CD1c-positive myeloid dendritic cell (primary cell): ENCODE measurements around the gene ZMAT3.
A peak's percentile ranks its signal among the peaks of the same experiment; 100 is the strongest.
"Not testable (repeated sequence)": the region's sequence is repeated elsewhere in the genome, so short reads cannot be mapped to it uniquely, and the experiment has no call there.

Source experiments
- DNase-seq: peaks from one replicate; pipeline ENCODE4 v3.0.0-alpha.2; 2016; ENCODE audit errors: extremely low spot score

Gene ZMAT3

DNA sequence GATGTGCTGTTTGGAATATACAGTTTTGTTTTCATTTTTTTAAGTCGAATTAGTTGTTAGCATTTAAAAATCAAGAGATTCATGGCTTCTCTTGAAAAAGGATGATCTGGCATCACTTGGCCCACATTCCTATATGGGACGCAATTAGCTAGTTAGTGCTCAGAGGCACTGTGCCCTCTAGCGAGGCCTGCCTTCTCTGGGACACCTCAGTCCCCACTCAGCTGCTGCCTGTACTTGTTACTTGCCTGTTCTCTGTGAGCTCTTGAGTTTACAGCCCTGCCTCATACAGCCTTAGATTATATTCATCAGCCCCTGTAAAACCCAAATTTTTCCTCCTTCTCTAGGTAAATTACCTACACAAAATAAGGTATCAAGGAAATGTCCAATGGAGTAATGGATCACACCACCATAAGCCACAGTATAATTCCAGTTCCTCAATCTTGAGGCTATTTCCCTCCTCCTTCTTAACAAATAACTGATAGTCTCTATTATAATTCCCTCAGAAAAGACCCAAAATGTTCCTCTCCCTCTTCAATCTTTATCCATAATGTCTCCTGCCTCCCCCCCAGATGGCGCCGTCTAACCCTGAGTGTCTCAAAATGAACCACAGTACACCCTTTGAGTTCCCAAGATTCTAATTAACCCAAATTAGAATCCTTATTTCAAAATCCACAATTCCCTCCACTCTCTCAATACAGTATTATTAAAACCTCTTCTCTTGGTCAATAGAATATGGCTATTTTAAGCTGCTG is 2.7 kb downstream of the ZMAT3 start:
- DNase-seq: no peak

DNA sequence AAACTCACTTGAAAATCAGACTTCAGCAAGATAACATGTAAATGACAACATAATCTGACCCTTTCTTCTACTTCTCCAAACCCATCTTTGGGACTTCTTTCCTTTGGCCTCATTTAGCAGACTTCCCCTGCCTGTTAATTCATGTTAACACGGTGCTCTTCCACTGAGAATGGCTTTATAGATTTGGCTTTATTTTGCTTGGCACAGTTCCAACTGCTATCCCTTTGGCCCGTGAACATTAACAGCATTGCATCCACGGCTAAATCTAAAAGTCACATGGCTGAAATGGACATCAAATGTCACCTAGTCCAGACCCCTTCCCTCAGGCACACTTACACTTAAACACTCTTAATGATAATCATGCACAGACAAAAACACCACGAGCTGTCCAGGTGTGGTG is 3.8 kb downstream of the ZMAT3 start:
- DNase-seq: no peak

DNA sequence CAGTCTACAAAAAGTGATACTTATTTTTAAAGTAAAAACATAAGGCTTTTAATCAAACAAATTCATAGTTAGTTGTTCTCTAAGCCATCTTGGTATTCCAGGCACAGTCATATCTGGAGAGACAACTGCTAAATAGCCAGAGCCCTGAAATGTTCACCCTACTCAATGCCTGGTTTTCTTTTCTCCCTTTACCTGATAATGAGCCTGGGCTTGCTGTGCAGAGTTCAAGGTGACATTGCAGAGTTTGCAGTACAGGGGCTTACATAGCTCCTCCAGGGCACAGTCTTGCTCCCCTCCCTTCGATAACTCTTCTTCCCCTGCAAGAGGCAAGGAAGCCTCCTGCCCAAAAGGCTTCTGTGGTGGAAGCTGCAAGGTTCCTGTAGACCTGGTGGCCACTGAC is 4.3 kb downstream of the ZMAT3 start:
- DNase-seq: no peak

DNA sequence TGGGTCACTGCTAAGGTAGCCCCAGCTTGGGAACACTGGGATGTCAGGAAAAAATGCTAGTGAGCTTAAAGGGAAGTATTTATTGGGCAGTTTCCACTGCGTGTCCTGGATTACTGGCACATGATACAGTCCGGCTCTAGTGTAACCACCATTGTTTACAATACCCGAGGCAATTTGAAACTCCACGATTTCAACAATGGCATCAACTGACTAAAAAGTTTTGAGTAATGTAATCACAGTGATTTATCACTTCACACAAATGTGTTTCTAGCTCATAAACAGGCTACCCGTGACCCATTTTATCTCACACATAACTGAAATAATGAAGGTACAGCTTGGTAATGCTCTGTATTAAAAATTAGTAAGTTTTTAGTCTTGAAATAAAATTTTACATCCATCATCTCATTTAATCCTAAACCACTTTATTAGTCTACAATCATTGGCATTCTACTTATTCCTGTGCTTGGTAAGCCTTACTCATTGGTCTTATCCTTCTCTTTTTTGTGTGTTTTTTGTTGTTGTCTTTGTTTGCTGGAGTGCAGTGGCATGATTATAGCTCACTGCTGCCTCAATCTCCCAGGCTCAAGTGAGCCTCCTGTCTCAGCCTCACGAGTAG is 7.6 kb downstream of the ZMAT3 start:
- DNase-seq: no peak

DNA sequence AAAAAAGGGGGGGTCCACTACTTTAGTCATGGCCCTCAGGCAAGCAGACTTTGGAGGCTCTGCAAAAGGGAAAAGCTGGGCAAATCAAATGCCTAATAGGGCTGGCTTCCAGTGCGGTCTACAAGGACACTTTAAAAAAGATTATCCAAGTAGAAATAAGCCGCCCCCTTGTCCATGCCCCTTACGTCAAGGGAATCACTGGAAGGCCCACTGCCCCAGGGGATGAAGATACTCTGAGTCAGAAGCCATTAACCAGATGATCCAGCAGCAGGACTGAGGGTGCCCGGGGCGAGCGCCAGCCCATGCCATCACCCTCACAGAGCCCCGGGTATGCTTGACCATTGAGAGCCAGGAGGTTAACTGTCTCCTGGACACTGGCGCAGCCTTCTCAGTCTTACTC is 15.3 kb downstream of the ZMAT3 start:
- no peak for DNase-seq

DNA sequence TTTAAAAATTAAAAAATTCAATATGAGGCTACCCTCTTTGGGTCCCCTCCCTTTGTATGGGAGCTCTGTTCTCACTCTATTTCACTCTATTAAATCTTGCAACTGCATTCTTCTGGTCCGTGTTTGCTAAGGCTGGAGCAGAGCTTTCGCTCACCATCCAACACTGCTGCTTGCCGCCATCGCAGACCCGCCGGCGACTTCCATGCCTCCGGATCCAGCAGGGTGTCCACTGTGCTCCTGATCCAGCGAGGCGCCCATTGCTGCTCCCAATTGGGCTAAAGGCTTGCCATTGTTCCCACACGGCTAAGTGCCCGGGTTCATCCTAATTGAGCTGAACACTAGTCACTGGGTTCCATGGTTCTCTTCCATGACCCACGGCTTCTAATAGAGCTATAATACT is 17.0 kb downstream of the ZMAT3 start:
- not testable (repeated sequence) for DNase-seq

DNA sequence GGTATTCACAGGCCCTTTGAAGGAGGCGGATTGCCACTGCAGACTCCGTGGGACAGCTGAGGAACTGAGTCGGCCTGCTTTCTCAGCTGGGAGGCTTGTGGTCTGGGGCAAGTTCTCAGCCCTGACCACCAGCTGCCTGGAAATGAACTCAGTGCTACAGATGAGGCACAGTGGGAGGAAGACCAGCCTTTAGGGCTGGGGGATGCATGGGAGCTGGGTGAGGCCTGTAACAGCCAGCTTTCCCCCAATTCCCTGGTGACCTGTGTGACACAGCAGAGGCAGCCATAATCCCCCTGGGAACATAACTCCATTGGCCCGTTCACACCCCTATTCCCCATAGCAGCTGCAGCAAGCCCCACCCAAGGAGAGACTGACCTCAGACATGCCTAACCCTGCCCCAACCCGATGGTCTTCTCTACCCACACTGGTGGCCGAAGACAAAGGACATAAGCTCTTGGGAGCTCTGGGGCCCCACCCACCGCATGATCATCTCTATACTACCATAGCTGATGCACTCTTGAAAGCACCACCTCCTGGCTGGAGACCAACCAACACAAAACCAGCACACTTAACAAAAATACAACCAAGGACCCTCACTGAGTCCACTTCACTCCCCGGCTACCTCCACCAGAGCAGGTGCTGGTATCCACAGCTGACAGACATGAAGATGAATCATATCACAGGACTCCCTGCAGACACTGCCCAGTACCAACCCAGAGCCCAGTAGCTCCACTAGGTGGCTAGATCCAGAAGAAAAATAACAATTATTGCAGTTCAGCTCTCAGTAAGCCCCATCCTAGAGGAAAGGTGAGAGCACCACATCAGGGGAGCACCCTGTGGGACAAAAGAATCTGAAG is 24.9 kb downstream of the ZMAT3 start:
- no peak for DNase-seq

DNA sequence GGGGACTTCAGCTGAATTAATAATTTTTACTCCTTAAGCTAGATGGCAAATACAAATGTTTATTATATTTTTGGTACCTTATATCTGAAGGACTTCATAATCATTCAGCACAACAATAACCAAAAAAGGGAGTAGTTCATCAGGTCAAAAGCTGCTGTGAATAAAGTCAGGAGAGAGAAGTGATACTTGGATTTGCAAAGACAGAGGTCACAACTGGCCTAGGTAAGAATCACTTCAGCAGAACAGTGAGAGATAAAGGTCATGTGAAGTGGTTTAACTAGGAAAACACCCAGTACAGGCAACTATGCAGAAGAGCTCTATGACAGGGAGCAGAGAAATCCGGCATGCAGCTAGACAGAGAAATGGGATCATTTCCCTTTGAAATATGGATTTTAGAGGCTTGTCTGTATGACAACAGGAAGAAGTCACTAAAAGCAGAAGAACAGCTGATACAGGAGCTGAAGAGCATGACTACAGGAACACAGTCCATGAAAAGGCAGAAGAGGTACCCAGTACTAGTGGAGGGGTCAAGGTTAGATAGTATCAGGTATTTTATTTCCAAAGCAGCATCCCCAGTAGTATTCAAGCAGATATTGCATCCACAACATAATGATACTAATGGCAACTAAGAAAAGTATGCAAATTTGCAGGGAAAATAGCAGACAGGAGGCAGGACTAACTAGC is 25.7 kb downstream of the ZMAT3 start:
- DNase-seq: peak; percentile 26

DNA sequence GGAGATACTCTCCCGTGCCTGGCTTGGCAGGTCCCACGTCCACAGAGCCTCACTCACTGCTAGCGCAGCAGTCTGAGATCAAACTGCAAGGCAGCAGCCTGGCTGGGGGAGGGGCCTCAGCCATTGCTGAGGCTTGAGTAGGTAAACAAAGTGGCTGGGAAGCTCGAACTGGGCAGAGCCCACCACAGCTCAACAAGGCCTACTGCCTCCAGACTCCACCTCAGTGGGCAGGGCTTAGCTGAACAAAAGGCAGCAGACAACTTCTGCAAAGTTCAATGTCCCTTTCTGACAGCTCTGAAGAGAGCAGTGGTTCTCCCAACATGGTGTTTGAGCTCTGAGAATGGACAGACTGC is 32.7 kb downstream of the ZMAT3 start:
- DNase-seq: not testable (repeated sequence)

DNA sequence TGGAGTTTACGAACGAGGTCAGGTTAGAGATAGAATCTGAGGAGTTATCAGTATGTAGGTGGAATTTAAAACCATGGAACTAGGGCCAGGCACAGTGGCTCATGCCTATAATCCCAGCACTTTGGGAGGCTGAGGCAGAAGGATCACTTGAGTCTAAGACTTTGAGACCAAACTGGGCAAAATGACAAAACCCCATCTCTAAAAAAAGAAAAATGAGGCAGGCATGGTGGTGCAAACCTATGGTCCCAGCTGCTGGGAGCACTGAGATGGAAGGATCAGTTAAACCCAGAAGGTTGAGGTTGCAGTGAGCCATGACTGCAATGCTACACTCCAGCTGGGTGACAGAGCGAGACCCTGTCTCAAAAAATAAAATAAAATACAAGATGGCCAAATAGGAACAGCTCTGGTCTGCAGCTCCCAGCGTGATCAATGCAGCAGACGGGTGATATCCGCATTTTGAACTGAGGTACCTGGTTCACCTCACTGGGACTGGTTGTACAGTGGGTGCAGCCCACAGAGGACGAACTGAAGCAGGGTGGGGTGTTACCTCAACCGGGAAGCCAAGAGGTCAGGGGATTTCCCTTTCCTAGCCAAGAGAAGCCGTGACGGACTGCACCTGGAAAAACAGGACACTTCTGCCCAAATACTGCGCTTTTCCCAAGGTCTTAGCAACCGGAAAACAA is 33.3 kb downstream of the ZMAT3 start:
- no peak for DNase-seq

DNA sequence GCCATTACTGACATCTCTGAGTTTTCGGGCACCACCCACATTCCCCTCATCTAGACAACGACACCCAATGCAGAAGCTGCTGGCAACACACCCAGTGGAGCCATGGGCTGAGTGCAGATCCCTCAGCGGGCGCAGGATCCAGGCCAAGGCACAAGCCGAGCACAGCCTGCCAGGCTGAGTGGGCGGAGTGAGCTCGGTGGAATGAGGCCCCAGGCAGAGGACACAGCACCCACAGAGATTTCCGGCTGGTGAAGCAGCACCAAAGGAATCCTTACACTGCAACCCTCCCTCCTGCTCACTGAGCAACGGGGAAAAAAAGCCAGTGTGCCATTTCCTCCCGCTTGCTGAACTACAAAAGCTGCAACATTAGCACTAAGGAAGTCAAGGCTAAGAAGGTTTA is 34.3 kb downstream of the ZMAT3 start:
- DNase-seq: no peak

DNA sequence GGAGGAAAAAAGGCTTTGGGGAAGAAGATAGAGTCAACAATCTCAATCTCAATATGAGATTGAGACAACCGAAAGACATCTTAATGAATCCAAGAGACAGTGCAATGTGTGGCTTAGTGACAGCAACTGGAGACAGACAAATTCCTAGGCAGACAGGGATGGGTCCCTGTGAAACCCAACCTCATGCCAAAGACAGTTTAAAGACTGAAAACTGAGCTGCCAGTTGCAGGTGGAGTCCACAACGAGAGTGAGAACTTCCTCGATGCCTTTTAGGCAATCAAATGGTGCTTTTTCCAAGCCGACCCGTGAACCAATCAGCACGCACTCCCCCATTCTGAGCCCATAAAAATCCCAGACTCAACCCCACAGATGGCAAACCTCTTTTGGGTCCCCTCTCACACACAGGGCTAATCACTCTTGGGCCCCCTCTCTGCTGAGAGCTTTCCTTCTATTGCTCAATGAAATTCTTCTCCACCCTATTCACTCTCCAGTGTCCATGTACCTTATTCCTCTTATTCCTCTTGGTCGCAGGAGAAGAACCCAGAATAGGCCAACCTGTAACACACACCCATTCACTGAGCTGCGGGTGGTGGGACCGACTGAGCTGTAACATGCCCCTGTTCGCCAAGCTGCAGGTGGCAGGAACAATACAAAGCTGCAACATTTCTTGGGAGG is 34.8 kb downstream of the ZMAT3 start:
- DNase-seq: no peak

DNA sequence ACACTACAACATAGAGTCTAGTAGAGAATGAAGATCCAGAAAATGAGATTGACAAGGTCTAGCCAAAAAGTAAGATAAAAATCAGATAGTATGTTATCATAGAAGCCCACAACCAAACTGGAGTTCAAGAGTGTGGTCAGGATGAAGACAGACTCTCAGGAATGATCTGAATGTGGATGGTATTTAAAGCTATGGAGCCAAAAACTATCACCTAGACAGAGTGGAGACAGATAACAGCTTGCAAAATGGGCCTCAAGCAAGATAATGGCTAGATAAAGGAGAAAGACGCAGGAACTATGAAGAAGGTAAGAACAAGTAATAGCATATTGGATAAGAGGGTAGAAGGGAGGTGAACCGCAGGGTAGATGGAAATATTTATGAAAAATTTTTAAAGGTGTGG is 35.4 kb downstream of the ZMAT3 start:
- DNase-seq: no peak

DNA sequence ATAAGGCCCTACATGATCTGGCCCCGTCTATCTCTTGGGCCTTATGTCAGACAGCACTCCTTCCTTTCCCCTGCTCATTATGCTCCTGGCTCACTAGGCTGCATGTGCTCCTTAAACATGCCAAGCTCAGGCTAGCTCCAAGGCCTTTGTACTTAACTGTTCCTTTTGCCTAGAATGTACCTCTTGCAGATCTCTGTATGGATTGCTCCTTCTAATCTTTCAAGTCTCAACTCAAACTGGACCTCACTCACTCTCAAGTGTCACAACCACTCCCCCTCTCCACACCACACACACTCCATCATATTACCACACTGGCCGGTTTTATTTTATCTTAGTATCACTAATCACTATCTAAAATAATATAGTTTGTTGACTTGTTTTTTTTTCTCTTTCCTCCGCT is 36.4 kb downstream of the ZMAT3 start:
- no peak for DNase-seq

DNA sequence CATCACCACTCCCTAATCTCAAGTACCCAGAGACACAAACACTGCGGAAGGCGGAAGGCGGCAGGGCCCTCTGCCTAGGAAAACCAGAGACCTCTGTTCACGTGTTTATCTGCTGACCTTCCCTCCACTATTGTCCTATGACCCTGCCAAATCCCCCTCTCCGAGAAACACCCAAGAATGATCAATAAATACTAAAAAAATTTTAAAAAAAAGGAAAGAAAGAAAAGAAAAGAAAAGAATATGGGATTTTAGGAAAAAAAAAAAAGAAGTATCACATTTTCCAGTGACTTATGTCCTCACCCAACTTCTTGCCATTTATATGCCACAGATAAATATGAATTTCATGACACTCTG is 38.3 kb downstream of the ZMAT3 start:
- DNase-seq: not testable (repeated sequence)

DNA sequence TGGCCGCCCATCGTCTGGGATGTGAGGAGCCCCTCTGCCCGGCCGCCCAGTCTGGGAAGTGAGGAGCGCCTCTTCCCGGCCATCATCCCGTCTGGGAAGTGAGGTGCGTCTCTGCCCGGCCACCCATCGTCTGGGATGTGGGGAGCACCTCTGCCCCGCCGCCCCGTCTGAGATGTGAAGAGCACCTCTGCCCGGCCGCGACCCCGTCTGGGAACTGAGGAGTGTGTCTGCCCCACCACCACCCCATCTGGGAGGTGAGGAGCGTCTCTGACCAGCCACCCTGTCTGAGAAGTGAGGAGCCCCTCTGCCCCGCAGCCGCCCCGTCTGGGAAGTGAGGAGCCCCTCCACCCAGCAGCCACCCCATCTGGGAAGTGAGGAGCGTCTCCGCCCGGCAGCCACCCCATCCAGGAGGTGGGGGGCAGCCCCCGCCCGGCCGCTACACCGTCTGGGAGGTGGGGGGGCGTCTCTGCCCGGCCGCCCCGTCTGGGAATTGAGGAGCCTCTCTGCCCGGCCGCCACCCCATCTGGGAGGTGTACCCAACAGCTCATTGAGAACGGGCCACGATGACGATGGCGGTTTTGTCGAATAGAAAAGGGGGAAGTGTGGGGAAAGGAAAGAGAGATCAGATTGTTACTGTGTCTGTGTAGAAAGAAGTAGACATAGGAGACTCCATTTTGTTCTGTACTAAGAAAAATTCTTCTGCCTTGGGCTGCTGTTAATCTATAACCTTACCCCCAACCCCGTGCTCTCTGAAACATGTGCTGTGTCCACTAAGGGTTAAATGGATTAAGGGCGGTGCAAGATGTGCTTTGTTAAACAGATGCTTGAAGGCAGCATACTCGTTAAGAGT is 38.9 kb downstream of the ZMAT3 start:
- DNase-seq: not testable (repeated sequence)

DNA sequence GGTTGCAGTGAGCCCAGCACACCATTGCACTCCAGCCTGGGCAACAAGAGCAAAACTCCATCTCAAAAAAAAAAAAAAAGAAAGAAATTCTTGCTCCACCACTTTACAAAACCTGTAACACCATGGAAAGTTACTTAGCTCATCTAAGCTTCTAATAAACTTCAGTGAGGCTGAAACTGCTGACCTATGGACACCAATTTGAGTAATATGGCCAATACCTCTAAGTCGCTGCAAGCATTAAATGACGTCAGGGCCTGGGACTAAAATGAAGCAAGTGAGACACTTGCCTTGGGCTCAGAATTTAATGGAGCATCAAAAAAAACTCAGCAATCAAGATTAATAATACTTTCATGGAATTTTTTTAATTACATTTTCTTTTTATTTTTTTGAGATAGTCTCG is 42.5 kb downstream of the ZMAT3 start:
- DNase-seq: no peak

DNA sequence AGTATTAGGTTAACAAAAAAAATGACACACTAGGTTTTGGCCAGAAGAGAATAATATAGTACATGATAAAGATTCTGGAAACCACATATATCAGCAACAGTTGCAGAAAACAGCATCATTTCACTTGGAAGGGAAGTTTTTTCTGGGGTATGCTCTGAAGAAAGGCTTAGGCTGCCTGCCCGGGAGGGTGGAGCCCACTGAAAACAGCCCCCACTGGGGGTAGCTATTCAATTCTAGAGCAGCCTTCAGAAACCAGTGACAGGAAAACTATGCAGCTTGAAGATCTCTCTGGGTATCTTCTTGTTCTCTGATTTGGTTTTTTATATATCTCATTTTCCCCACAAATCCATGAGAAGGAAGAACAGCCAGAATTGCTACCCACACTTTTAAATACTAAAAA is 43.2 kb downstream of the ZMAT3 start:
- no peak for DNase-seq

DNA sequence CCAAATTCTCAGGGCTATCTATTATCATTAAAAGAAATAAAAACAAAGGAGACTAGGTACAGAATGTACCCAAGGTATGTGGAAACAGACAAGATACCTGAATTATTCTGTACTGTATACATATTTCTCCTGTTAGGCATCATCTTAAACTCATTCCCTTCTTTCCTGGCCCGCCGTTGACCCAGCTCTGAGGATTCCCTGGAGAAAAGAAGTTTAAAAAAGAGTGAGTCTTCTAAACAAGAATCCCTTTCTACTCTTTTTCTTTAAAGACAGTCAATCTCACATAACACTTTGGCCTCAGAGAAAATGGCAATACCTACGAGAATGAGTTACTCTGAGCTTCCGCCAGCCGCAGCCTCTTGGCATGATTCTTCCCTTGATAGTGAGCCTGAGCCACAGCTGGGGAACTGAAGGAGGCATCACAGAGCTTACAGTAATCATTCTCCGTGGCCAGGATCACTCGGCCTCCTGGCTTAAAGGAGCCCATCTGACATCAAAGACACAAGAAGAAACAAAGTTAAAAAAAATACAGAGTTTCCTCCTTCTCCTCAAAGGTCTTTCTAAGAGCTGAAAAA is 44.2 kb downstream of the ZMAT3 start:
- no peak for DNase-seq

DNA sequence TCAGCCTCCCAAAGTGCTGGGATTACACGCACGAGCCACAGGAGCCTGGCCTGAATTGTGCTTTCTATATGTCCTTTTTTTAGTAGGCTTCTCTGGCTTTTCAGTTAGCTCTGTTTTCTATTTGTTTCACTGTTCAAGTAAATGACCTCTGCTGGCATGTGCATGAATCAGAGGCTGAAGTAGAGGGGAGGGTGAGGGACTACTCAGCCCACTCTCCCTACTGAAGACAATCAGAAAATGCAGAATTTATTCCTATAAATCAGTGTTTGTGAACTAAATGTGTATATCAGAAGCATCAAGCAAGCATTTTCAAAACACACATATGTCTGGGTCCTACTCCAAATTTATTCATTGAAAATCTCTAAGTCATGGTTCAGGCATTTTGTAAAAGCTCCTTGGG is 45.0 kb downstream of the ZMAT3 start:
- no peak for DNase-seq
